CD4-positive, alpha-beta T cell treated with Interleukin-4 for 1 hour (primary cell): ENCODE data around the gene EMX1.

ENCODE experiments used
- DNase-seq, 2 donors: peaks; one replicate each; pipeline ENCODE4 v3.0.0-alpha.2; 2020 to 2022

EMX1 gene

DNA sequence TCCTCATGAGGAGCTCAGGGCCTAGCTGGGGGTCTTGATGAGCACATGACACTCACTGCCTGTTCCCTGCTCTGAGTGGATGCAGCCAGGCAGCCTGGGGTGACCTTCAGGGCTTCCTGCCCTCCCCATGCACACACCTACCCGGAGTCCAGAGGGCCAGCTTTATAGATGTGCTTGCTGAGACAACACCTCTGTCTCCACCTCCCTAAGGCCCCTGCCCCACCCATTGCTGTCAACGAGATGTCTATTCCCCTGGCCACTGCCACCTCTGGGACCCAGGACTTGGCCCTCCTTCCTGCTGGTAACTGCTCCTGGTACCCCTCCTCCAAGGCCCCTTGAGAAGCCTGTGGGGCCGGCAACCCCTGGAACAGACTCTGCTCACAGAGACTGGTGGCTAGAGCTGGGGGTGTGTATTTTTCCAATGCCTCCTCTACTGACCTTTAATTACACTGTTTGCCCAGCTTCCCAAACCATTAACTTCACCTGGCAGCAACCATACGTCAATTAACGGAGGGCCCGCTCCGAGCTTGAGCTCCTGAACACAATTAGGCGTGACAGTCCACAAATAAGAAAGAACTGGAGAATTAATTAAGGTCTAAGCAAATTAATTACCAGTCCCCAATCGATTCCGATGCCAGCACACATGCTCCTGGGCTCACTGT is 66.3 kb downstream of the EMX1 start:
- DNase-seq, result no peak

DNA sequence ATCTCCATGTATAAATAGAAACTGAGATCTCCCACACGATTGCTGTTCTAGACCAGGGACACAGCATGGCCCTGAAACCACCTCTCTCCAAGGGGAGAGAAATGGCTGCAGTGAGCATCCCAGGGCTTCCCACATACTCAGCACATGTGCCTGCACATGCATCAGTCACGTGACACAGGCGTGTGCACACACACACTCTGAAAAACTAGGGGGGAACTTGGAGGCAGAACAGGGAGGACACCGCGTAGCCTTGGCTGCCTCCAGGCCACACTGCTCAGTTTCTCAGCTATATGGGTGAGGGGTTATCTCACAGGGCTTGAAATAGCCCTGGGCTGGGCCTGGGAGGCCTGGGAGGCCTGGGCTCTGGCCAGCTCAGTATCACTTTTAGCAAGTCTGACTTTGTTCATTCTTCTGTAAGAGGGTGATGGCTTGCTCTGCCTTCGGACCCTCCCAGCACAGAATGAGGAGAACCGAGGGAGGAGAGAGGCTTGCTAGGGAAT is 66.9 kb downstream of the EMX1 start:
- no peak for DNase-seq
